Mononuclear cell (primary cell): ENCODE results near the gene LENEP. TPM values are rescaled to one million over a fixed set of nuclear protein-coding genes. Genes with fewer than 3 reads are reported as not detected.
"Not testable (repeated sequence)": the region's sequence is repeated elsewhere in the genome, so short reads cannot be mapped to it uniquely, and the experiment has no call there.

Source experiments
- H3K27me3 ChIP-seq: 2 replicates; pipeline ENCODE4 v1.6.0; 2011; ENCODE audit warnings: low read length, control low read depth; ENCODE audit not compliant: insufficient read depth
- H3K4me1 ChIP-seq: 2 replicates; pipeline ENCODE4 v1.5.1; 2011; ENCODE audit warnings: mild to moderate bottlenecking, low read length, control low read depth; ENCODE audit not compliant: insufficient read depth
- H3K4me3 ChIP-seq: 2 replicates; pipeline ENCODE4 v1.5.1; 2011; ENCODE audit warnings: mild to moderate bottlenecking, low read length, moderate library complexity
- H3K9me3 ChIP-seq: 2 replicates; pipeline ENCODE4 v1.5.1; 2011; ENCODE audit warnings: low read depth, mild to moderate bottlenecking, control low read depth, low read length
- total RNA-seq: library from RNA; depleted of rRNA; stranded (reverse); fragments of >200 nt; gene quantifications from one replicate; pipeline ENCODE4 v1.2.3, GENCODE V29; 2012

The LENEP gene
- total RNA-seq, 1 donor = 0.63 TPM

GRCh38 chr1:154982897-154983648, 10.3 kb upstream of the LENEP start, which contains the start of gene FLAD1:
Gene FLAD1 (plus strand): TSS chr1:154983344. CDS start chr1:154983695, 351 bp downstream.
- no peaks in the 10 kb centered on the region for H3K27me3 ChIP-seq
- H3K4me3 ChIP-seq = peak within 1 kb of the TSS; percentile 60
- H3K4me1 ChIP-seq = peaks cover 29% of the 10 kb centered on the region

GRCh38 chr1:154983776-154984466, 9.5 kb upstream of the LENEP start:
- peak overlapping the region; percentile 60 for H3K4me3 ChIP-seq
- no peaks in the 10 kb centered on the region for H3K9me3 ChIP-seq
- H3K4me1 ChIP-seq = peaks cover 29% of the 10 kb centered on the region
- H3K27me3 ChIP-seq = no peaks in the 10 kb centered on the region

More at GRCh38 chr1:154982897-154983648, 10.3 kb upstream of the LENEP start, which contains the start of gene FLAD1:
- H3K9me3 ChIP-seq = no peaks in the 10 kb centered on the region

GRCh38 chr1:154986736-154987135, 6.7 kb upstream of the LENEP start:
- H3K4me1 ChIP-seq = peaks cover 29% of the 10 kb centered on the region
- H3K9me3 ChIP-seq, H3K27me3 ChIP-seq, H3K4me3 ChIP-seq: not testable (repeated sequence)

DNA sequence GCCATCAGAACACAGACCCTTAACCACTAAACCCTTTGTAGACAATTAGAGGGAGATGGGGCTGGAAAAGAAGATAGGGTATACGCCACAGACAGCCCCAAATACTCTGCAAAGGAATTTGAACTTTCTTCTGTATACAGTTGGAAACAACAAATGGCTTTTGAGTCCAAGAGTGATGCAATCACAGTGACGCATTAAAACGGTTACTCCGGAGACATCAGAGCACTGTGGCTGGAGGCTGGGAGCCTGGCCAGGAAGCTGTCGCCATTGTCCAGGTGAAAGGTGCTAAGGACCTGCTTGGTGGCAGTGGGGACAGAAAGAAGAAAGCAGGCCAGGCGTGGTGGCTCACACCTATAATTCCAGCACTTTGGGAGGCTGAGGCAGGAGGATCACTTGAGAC, 6.1 kb upstream of the LENEP start:
- no peak overlapping the region for H3K4me3 ChIP-seq
- peaks cover 27% of the 10 kb centered on the region for H3K4me1 ChIP-seq
- H3K27me3 ChIP-seq = no peaks in the 10 kb centered on the region
- H3K9me3 ChIP-seq = no peaks in the 10 kb centered on the region

- H3K27me3 ChIP-seq = no peaks in the 10 kb centered on the region
- H3K9me3 ChIP-seq = no peaks in the 10 kb centered on the region
- peaks cover 23% of the 10 kb centered on the region for H3K4me1 ChIP-seq
- no peak overlapping the region for H3K4me3 ChIP-seq
Observed at GRCh38 chr1:154988058-154988954, 5.1 kb upstream of the LENEP start.

DNA sequence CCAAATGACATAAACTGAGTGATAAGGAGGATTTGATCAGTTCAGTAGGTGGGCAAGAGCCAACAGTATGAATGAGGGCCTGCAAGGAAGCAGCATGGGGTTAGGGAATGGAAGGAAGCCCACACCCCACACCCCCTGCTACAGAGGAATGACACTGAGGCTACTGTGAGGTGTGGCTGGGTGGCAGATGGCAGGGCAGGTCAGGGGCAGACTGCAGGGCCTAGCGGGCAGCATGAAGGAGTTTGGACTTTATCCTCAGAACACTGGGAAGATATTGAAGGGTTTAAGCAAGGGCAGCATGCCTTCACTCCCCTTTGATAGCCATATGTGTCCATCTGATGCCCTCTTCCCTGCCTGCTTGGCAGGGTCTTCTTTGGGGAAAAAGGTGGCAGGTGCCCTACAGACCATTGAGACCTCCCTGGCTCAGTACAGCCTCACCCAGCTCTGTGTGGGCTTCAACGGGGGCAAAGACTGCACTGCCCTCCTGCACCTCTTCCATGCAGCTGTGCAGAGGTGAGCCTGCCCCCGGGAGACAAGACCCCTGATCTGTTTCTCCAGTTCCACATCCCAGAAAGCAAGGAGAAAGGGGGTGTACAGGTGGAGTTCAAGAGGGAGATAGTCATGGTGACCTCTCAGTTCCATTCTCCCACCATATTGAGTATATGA, 4.1 kb upstream of the LENEP start:
- Histone ChIP-seq H3K4me1 (peaks cover 13% of the 10 kb centered on the region), H3K9me3 (no peaks in the 10 kb centered on the region), H3K27me3 (no peaks in the 10 kb centered on the region), H3K4me3 (no peak overlapping the region)

DNA sequence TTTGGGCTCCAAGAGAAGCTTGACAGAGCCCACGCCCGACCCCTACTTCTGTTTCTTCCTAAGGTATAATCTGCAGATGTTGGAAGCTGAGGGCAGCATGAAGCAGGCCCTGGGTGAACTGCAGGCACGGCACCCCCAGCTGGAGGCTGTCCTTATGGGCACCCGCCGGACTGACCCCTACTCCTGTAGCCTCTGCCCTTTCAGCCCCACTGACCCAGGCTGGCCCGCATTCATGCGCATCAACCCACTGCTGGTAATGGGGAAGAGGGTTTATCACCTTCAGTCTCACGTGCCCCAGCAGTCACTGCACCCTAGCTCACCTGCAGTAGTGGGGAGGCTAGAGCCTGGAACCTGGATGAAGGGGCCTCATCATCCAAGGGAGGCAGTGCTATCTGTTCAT, 3.1 kb upstream of the LENEP start:
- Histone ChIP-seq H3K4me1 (peaks cover 14% of the 10 kb centered on the region), H3K4me3 (no peak overlapping the region), H3K27me3 (no peaks in the 10 kb centered on the region), H3K9me3 (no peaks in the 10 kb centered on the region)

DNA sequence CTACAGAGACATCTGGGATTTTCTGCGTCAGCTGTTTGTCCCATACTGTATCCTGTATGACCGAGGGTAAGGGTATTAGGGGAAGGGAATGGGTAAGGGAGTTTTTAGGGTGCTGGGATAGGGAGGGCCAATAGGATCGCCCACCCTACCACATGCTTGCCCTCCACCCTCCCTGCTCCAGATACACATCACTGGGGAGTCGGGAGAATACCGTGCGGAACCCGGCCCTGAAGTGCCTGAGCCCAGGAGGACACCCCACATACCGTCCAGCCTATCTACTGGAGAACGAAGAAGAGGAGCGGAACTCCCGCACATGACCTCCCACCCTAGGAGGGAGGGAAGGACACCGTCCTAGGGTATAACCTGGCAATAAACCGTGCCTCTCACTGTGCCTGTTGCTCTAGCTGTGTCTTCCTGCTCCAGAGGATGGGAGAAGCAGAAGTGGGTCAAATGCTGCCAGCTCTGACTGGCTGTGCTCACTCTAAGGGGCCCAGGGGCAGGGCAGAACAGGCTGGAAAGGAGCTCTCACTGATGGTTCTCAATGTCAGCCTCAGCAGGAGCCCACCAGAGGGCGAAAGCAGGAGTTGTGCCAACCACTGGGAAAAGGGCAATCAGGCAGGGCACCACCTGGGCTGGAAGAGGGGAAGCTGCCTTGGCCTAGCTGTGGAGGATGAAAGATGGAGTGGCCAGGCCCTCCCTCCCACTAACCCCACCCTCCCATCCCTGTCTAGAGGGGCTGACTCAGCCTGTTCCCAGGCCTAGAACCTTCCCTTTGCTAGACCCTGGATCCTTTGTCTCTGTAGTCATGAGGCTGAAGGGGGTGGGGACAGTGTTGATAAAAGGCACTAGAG, 440 bp upstream of the LENEP start:
- no peaks in the 10 kb centered on the region for H3K27me3 ChIP-seq

GRCh38 chr1:154994269-154994587, 842 bp downstream of the LENEP start:
- Histone ChIP-seq H3K9me3 (no peaks in the 10 kb centered on the region), H3K27me3 (no peaks in the 10 kb centered on the region), H3K4me1 (peaks cover 37% of the 10 kb centered on the region), H3K4me3 (no peak overlapping the region)

More for the DNA sequence above, 440 bp upstream of the LENEP start:
- H3K9me3 ChIP-seq = no peaks in the 10 kb centered on the region
- H3K4me3 ChIP-seq = no peak overlapping the region
- H3K4me1 ChIP-seq = peaks cover 28% of the 10 kb centered on the region

GRCh38 chr1:154994591-154994990, 1.2 kb downstream of the LENEP start:
- Histone ChIP-seq H3K9me3 (no peaks in the 10 kb centered on the region), H3K4me1 (peaks cover 40% of the 10 kb centered on the region), H3K27me3 (no peaks in the 10 kb centered on the region), H3K4me3 (no peak overlapping the region)

GRCh38 chr1:154995301-154995983, 2.1 kb downstream of the LENEP start:
- not testable (repeated sequence) for H3K9me3 ChIP-seq, H3K4me3 ChIP-seq, H3K27me3 ChIP-seq
- peaks cover 48% of the 10 kb centered on the region for H3K4me1 ChIP-seq

- Histone ChIP-seq H3K4me3 (no peak overlapping the region), H3K27me3 (no peaks in the 10 kb centered on the region), H3K9me3 (no peaks in the 10 kb centered on the region), H3K4me1 (peaks cover 52% of the 10 kb centered on the region)
Observed at GRCh38 chr1:154996966-154997701, 3.7 kb downstream of the LENEP start.

GRCh38 chr1:154998201-154998780, 4.9 kb downstream of the LENEP start:
- Histone ChIP-seq H3K27me3 (no peaks in the 10 kb centered on the region), H3K4me1 (peaks cover 52% of the 10 kb centered on the region), H3K4me3 (no peak overlapping the region), H3K9me3 (no peaks in the 10 kb centered on the region)
